HepG2 (cell line): Measurements from ENCODE around the gene FSHR. TPM values are rescaled to one million over a fixed set of nuclear protein-coding genes. Genes with fewer than 3 reads are reported as not detected.

ENCODE experiments used
- ELF3 ChIP-seq: IDR thresholded peaks from 2 replicates; pipeline ENCODE4 v1.6.1; 2016; ENCODE audit warnings: missing genetic modification reagents, missing compliant biosample characterization
- MAZ ChIP-seq, 2 experiments: sonication (generic) in 1 of 2; formaldehyde crosslinking in 1 of 2; IDR thresholded peaks; 2 replicates each; pipeline versions ENCODE4 v1.5.0 to v1.6.1; 2012 to 2020; ENCODE audit warnings: low read depth in 2 of 2, mild to moderate bottlenecking in 2 of 2, borderline replicate concordance in 1 of 2, improper control_type of control experiment in 1 of 2, low read length in 1 of 2, missing genetic modification reagents in 1 of 2, moderate library complexity in 1 of 2
- MXD4 ChIP-seq: IDR thresholded peaks from 2 replicates; pipeline ENCODE4 v1.6.1; 2016; ENCODE audit warnings: mild to moderate bottlenecking, missing biosample characterization, missing genetic modification reagents
- RERE ChIP-seq: IDR thresholded peaks from 2 replicates; pipeline ENCODE4 v1.6.1; 2016; ENCODE audit warnings: low read depth, missing genetic modification reagents, missing compliant biosample characterization
- ZFP1 ChIP-seq: IDR thresholded peaks from 2 replicates; pipeline ENCODE4 v1.6.1; 2016
- ZNF383 ChIP-seq: sonication (generic); formaldehyde crosslinking; IDR thresholded peaks from 2 replicates; pipeline ENCODE4 v1.4.0; 2020; ENCODE audit warnings: missing genetic modification reagents, mild to moderate bottlenecking, borderline replicate concordance
- ZNF766 ChIP-seq: sonication (generic); formaldehyde crosslinking; IDR thresholded peaks from 2 replicates; pipeline ENCODE4 v1.5.0; 2020; ENCODE audit warnings: missing genetic modification reagents, borderline replicate concordance
- polyA plus RNA-seq, 8 experiments: library from polyadenylated mRNA; depleted of rRNA in 3 of 8; stranded (reverse) in 7 of 8; unstranded in 1 of 8; fragments of >200 nt; fragmentation: Illumina TruSeq in 4 of 8; extraction: Trizol in 4 of 8; gene quantifications; 2 replicates each; pipeline versions ENCODE4 v1.2.1 to v1.2.3, GENCODE V29; 2011 to 2016; ENCODE audit warnings: low read depth in 4 of 8, missing spikeins in 1 of 8, mixed read lengths in 1 of 8; ENCODE audit not compliant: insufficient read depth in 1 of 8
- total RNA-seq, 5 experiments: library from RNA; depleted of rRNA; stranded (reverse); fragments of >200 nt; fragmentation: Illumina TruSeq; extraction: Trizol; gene quantifications; 2 replicates each; pipeline ENCODE4 v1.2.3, GENCODE V29; 2016; ENCODE audit warnings: low read depth in 1 of 5
- TF ChIP-seq, protein P1 (sequence below): sonication (generic); formaldehyde crosslinking; conservative IDR thresholded peaks from 2 replicates; pipeline ENCODE4 v1.4.0; 2020; ENCODE audit warnings: missing genetic modification reagents
- TF ChIP-seq, protein P2 (sequence below), 2 experiments: sonication (generic) in 1 of 2; formaldehyde crosslinking in 1 of 2; IDR thresholded peaks; 2 replicates each; pipeline versions ENCODE4 v1.4.0 to v1.6.1; 2018 to 2020; ENCODE audit warnings: missing genetic modification reagents in 2 of 2, borderline replicate concordance in 1 of 2, low read depth in 1 of 2, mild to moderate bottlenecking in 1 of 2, missing biosample characterization in 1 of 2
- TF ChIP-seq, protein P3 (sequence below): sonication (generic); IDR thresholded peaks from 2 replicates; pipeline ENCODE4 v1.6.1; 2016; ENCODE audit warnings: low read depth, borderline replicate concordance

The FSHR gene
- total and polyA plus RNA-seq, 2 of the 13 experiments (the other 11 are each of a cell fraction or from before 2014, with no cell fraction given), result not detected

DNA sequence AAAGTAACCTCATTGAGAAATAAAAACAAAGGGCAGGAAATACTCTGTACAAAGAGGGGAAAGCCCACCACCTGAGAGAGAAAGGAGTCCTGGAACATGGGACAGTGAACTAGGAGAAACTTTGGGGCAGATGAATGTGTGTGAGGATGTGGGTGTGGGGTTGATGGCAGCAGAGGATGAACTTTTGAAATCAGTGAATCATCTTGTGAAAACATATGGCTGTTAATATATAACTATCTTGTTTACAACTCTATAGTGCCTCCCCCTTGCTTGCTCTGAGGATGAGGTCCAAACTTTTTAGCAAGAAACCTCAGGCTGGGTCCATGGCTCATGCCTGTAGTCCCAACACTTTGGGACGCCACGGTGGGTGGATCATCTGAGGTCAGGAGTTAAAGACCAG, 227.0 kb downstream of the FSHR start (continued):
- TF ChIP-seq RERE, result no peak
- no peak for TF ChIP-seq MXD4
- no peak for TF ChIP-seq ZNF383 (CRISPR knock-in tag)
- TF ChIP-seq, protein P1, sequence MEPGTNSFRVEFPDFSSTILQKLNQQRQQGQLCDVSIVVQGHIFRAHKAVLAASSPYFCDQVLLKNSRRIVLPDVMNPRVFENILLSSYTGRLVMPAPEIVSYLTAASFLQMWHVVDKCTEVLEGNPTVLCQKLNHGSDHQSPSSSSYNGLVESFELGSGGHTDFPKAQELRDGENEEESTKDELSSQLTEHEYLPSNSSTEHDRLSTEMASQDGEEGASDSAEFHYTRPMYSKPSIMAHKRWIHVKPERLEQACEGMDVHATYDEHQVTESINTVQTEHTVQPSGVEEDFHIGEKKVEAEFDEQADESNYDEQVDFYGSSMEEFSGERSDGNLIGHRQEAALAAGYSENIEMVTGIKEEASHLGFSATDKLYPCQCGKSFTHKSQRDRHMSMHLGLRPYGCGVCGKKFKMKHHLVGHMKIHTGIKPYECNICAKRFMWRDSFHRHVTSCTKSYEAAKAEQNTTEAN (CRISPR knock-in tag), result no peak
- TF ChIP-seq, protein P2, sequence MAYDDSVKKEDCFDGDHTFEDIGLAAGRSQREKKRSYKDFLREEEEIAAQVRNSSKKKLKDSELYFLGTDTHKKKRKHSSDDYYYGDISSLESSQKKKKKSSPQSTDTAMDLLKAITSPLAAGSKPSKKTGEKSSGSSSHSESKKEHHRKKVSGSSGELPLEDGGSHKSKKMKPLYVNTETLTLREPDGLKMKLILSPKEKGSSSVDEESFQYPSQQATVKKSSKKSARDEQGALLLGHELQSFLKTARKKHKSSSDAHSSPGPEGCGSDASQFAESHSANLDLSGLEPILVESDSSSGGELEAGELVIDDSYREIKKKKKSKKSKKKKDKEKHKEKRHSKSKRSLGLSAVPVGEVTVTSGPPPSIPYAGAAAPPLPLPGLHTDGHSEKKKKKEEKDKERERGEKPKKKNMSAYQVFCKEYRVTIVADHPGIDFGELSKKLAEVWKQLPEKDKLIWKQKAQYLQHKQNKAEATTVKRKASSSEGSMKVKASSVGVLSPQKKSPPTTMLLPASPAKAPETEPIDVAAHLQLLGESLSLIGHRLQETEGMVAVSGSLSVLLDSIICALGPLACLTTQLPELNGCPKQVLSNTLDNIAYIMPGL (CRISPR knock-in tag; IDR thresholded peaks at IDR 0.05; ENCODE audit: borderline replicate concordance in 1 of 2, low read depth in 1 of 2), result no peak
- TF ChIP-seq ELF3 (CRISPR knock-in tag), result no peak
- peak; percentile 87; the same call in 1 of the 2 replicates for TF ChIP-seq ZNF766 (CRISPR knock-in tag)
- TF ChIP-seq, protein P3, sequence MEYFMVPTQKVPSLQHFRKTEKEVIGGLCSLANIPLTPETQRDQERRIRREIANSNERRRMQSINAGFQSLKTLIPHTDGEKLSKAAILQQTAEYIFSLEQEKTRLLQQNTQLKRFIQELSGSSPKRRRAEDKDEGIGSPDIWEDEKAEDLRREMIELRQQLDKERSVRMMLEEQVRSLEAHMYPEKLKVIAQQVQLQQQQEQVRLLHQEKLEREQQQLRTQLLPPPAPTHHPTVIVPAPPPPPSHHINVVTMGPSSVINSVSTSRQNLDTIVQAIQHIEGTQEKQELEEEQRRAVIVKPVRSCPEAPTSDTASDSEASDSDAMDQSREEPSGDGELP, result peak; percentile 19; the same call in 1 of the 2 replicates
- TF ChIP-seq MAZ (IDR thresholded peaks at IDR 0.05; ENCODE audit: borderline replicate concordance, low read depth, low read length), result no peak
- no peak for TF ChIP-seq MAZ (CRISPR knock-in tag; IDR thresholded peaks at IDR 0.05; ENCODE audit: low read depth)
- TF ChIP-seq ZFP1 (CRISPR knock-in tag), result no peak
